ENCODE data around the gene PLXNB3. TPM values are rescaled to one million over a fixed set of nuclear protein-coding genes. Genes with fewer than 3 reads are reported as not detected.

Gene PLXNB3
- total RNA-seq, 4 donors from 2014 or later, result 2.7 to 25.6 (median 7.6) TPM

DNA sequence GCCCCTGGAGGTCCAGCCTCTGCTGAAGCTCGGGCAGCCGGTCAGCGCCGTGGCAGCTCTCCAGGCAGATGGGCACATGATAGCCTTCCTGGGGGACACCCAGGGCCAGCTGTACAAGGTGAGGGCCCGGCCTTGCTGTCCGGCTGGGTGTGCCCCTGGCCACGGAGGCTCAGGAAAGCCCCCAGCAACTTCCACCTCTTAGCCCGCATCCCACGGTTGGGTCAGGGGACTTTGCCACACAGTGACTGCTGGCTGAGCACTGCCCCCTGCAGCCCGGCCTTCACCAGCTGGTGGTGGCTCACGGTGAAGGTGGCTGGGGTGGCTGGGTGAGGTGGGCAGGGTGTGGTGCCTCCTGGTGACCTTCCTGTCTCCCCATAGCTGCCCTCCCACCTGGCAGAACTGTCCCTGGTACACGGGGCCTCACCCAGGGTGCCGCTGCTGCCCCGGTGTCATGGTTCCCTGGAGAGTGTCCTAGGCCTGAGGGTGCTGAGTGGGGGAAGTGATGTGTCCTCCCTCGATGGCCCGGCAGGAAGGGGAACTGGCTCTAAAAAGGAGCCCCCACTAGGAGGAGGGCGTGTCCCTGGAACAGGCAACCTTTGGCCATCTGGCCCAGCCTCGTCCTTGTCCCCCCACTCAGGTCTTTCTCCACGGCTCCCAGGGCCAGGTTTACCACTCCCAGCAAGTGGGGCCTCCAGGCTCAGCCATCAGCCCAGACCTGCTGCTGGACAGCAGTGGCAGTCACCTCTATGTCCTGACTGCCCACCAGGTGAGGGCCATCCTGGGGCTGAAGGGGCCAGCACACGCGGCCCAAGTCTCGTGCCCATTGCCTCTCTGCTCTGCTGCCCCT is 4.5 kb downstream of the PLXNB3 start:
- DNase-seq, result peak in 1 of 3 donors; percentile 39
- H3K9me3 ChIP-seq, result no peaks in the 10 kb centered on the region
- no peak overlapping the region for H3K4me3 ChIP-seq
- TF ChIP-seq CTCF (IDR thresholded peaks at IDR 0.05) (peak in 2 of 6 experiments; percentile 2 to 7), POLR2A (IDR thresholded peaks at IDR 0.05) (no peak)
- no peaks in the 10 kb centered on the region for H3K36me3 ChIP-seq
- no peaks in the 10 kb centered on the region for H3K27me3 ChIP-seq
- H3K4me1 ChIP-seq, result no peaks in the 10 kb centered on the region
- no peak overlapping the region for H3K27ac ChIP-seq

DNA sequence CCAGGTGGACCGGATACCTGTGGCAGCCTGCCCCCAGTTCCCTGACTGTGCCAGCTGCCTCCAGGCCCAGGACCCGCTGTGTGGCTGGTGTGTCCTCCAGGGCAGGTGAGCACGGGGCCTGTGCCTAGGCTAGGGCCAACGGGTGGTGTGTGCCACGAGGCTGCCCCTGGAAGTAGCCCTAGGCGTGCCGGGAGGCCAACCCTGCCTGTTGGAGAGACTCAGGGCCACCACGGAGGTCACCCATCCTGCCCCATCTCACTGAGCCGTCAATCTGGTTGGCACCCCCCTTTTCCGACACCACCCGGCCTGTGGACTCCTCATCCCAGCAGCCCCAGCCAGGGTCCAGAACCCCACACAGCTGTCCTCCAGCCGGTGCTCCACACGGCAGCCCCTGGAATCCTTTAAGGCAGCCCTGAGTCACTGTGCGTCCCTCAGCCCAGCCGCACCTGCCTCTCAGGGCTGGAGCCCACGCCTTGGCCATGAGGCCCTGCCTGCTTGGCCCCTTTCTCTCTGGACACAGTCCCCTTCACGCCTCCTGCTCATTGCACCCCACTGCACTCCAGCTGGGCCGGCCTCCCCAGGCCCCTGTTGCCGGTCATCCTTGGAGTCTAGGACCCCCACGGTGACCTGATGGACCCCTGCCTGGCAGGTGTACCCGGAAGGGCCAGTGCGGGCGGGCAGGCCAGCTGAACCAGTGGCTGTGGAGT is 5.3 kb downstream of the PLXNB3 start:
- Histone ChIP-seq H3K36me3 (no peaks in the 10 kb centered on the region), H3K27me3 (no peaks in the 10 kb centered on the region), H3K4me3 (no peak overlapping the region), H3K27ac (no peak overlapping the region), H3K9me3 (no peaks in the 10 kb centered on the region), H3K4me1 (no peaks in the 10 kb centered on the region)
- TF ChIP-seq POLR2A (IDR thresholded peaks at IDR 0.05), result no peak
- no peak for TF ChIP-seq CTCF (IDR thresholded peaks at IDR 0.05)
- peak in 1 of 3 donors; percentile 28 for DNase-seq

GRCh38 chrX:153769865-153770600 is 6.0 kb downstream of the PLXNB3 start:
- TF ChIP-seq CTCF (IDR thresholded peaks at IDR 0.05) (no peak), POLR2A (IDR thresholded peaks at IDR 0.05) (no peak)
- Histone ChIP-seq H3K4me1 (no peaks in the 10 kb centered on the region), H3K9me3 (no peaks in the 10 kb centered on the region), H3K4me3 (no peak overlapping the region), H3K36me3 (no peaks in the 10 kb centered on the region), H3K27ac (no peak overlapping the region), H3K27me3 (no peaks in the 10 kb centered on the region)
- no peak for DNase-seq

- H3K4me3 ChIP-seq, result no peak overlapping the region
- DNase-seq, result no peak
- H3K36me3 ChIP-seq, result no peaks in the 10 kb centered on the region
- no peaks in the 10 kb centered on the region for H3K9me3 ChIP-seq
- H3K27ac ChIP-seq, result no peak overlapping the region
- no peaks in the 10 kb centered on the region for H3K4me1 ChIP-seq
- TF ChIP-seq POLR2A (IDR thresholded peaks at IDR 0.05), result no peak
- no peak for TF ChIP-seq CTCF (IDR thresholded peaks at IDR 0.05)
- H3K27me3 ChIP-seq, result no peaks in the 10 kb centered on the region
Observed at GRCh38 chrX:153770601-153771414, 6.8 kb downstream of the PLXNB3 start.
